Prostate gland (tissue), 2 donors: Measurements from ENCODE around the gene ARMC9.

Source experiments
- POLR2AphosphoS5 ChIP-seq: sonication (generic); formaldehyde crosslinking; IDR thresholded peaks from one replicate; pipeline ENCODE4 v1.6.1; 2017; ENCODE audit warnings: antibody characterized with exemption
- TF ChIP-seq, protein P1 (sequence below), 4 experiments: fragments of 200-600 bp in 2 of 4; fragments of 450-650 bp in 2 of 4; sonication (generic) in 2 of 4; IDR thresholded peaks; 1 replicate in 3 of 4; 2 replicates in 1 of 4; pipeline ENCODE4 v1.5.1; 2016 to 2019; ENCODE audit warnings: antibody characterized with exemption in 4 of 4, mild to moderate bottlenecking in 2 of 4, moderate library complexity in 2 of 4

DNA sequence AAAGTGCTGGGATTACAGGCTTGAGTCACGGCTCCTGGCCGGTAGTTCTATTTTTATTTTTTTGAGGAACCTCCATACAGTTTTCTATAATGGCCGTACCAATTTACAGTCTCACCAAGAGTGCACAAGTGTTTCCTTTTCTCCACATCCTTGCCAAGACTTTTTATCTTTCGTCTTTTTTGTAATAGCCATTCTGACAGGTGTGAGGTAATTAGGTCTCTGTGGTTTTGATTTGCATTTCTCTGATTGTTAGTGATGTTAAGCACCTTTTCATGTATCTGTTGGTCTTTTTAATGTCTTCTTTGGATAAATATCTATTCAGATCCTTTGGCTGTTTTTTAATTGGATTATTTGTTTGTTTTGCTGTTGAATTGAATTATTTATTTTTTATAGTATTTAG is 9.3 kb downstream of the ARMC9 start:
- no peak for TF ChIP-seq POLR2AphosphoS5
- TF ChIP-seq, protein P1, sequence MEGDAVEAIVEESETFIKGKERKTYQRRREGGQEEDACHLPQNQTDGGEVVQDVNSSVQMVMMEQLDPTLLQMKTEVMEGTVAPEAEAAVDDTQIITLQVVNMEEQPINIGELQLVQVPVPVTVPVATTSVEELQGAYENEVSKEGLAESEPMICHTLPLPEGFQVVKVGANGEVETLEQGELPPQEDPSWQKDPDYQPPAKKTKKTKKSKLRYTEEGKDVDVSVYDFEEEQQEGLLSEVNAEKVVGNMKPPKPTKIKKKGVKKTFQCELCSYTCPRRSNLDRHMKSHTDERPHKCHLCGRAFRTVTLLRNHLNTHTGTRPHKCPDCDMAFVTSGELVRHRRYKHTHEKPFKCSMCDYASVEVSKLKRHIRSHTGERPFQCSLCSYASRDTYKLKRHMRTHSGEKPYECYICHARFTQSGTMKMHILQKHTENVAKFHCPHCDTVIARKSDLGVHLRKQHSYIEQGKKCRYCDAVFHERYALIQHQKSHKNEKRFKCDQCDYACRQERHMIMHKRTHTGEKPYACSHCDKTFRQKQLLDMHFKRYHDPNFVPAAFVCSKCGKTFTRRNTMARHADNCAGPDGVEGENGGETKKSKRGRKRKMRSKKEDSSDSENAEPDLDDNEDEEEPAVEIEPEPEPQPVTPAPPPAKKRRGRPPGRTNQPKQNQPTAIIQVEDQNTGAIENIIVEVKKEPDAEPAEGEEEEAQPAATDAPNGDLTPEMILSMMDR (IDR thresholded peaks at IDR 0.05) = no peak
